ENCODE measurements around the gene PRDM13.
A peak's percentile ranks its signal among the peaks of the same experiment; 100 is the strongest.
"Not testable (repeated sequence)": the region's sequence is repeated elsewhere in the genome, so short reads cannot be mapped to it uniquely, and the experiment has no call there.

Gene PRDM13

DNA sequence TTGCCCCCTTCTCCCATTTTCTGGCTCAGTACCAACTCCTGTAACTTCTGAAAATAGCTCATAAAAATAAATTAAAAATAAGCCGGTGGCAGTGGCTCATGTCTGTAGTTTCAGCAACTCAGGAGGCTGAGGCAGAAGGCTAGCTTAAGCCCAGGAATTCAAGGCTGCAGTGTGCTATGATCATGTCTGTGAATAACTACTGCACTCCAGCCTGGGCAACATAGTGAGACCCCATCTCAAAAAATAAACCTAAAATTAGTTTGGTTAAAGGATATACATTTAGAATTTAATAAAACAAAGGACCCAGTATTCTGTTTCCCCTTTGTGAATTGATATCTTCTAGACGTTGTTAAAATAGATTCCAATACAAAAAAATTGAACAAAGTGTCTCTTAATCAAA is 10.5 kb downstream of the PRDM13 start:
- peaks cover 96% of the 10 kb centered on the region for H3K27me3 ChIP-seq (ENCODE audit: insufficient read depth, insufficient read length)

DNA sequence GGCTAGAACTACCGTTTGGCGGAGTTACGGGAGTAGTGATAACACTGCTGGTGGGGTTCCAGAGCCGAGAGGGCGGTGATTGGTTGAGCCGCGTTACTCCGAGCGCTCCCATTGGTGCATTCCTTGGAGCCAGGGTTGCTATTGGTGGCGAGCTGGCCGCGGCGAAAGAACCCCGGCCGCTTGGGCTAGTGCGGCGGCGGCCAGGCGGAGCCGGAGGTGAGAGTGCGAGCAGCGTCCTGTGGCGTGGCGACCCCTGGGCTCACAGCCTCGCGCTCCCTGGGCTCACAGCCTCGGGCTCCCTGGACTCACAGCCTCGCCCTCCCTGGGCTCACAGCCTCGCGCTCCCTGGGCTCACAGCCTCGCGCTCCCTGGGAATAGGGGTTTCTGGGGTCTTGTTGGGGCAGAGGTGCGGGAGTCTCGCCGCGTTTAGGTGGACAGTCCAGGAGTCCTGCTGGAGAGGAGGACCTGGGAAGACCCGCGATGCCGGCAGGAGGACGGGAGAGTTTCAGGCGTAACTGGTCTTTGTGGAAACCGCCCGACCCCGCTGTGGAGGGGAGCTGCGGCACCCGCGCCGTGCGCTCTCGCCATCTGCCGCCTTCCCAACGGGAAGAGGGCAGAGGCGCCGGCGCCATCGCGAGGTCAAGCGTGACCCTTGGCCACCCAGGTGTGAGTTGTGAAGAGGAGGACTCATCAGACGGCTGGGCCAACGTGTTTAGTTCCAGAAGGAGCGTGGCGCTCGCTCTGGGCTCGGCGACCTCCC is 12.2 kb downstream of the PRDM13 start:
- no peak for TF ChIP-seq YY1 (IDR thresholded peaks at IDR 0.05; ENCODE audit: insufficient read depth, insufficient read length)
- peak; percentile 36 for TF ChIP-seq SUZ12 (IDR thresholded peaks at IDR 0.05; ENCODE audit: extremely low read depth, insufficient read depth, insufficient read length)
- no peak for TF ChIP-seq ZNF274 (IDR thresholded peaks at IDR 0.05; ENCODE audit: low read depth, low read length)
- Histone ChIP-seq H3K27me3 (ENCODE audit: insufficient read depth, insufficient read length) (peaks cover 81% of the 10 kb centered on the region), H3K36me3 (ENCODE audit: insufficient read depth, insufficient read length, low read length) (no peaks in the 10 kb centered on the region), H3K9me3 (ENCODE audit: insufficient read depth, low read length) (peaks cover 14% of the 10 kb centered on the region; the same call in 1 of the 2 replicates), H3K4me1 (ENCODE audit: insufficient read depth, insufficient read length) (no peaks in the 10 kb centered on the region), H3K4me3 (ENCODE audit: insufficient read length, low read depth) (peak overlapping the region; percentile 37), H3K9ac (ENCODE audit: insufficient read length, low read depth) (no peak overlapping the region)
- no peak for DNase-seq (ENCODE audit: low read depth, low spot score)

More for the DNA sequence above, 10.5 kb downstream of the PRDM13 start:
- TF ChIP-seq SUZ12 (IDR thresholded peaks at IDR 0.05; ENCODE audit: extremely low read depth, insufficient read depth, insufficient read length) (no peak), YY1 (IDR thresholded peaks at IDR 0.05; ENCODE audit: insufficient read depth, insufficient read length) (no peak)
- peaks cover 2% of the 10 kb centered on the region for H3K4me1 ChIP-seq (ENCODE audit: insufficient read depth, insufficient read length)
- DNase-seq (ENCODE audit: low read depth, low spot score), result no peak
- H3K36me3 ChIP-seq (ENCODE audit: insufficient read depth, insufficient read length, low read length), result no peaks in the 10 kb centered on the region
- H3K9ac ChIP-seq (ENCODE audit: insufficient read length, low read depth), result no peak overlapping the region
- no peak overlapping the region for H3K4me3 ChIP-seq (ENCODE audit: insufficient read length, low read depth)
- peaks cover 14% of the 10 kb centered on the region; the same call in 1 of the 2 replicates for H3K9me3 ChIP-seq (ENCODE audit: insufficient read depth, low read length)

DNA sequence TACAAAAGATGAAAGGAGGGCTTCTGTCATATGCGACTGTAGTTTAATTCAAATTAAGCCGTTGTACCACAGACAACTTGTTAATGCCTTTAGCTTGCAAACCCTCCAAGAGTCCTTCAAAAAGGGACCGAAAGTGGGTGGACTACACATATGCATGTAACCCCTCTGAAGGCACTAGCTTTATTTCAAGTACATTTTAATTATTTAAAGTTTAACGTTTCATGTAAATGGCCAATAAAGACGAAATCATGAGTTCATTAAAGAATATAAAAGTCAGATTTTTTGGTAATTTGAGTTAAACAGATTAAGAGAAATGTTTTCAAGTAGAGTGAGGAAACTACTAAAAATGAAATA is 12.8 kb downstream of the PRDM13 start:
- no peak for DNase-seq (ENCODE audit: low read depth, low spot score)
- TF ChIP-seq YY1 (IDR thresholded peaks at IDR 0.05; ENCODE audit: insufficient read depth, insufficient read length), result no peak
- no peak for TF ChIP-seq ZNF274 (IDR thresholded peaks at IDR 0.05; ENCODE audit: low read depth, low read length)
- no peak for TF ChIP-seq SUZ12 (IDR thresholded peaks at IDR 0.05; ENCODE audit: extremely low read depth, insufficient read depth, insufficient read length)
- Histone ChIP-seq H3K4me1 (ENCODE audit: insufficient read depth, insufficient read length) (no peaks in the 10 kb centered on the region), H3K4me3 (ENCODE audit: insufficient read length, low read depth) (peak overlapping the region; percentile 37), H3K9me3 (ENCODE audit: insufficient read depth, low read length) (peaks cover 14% of the 10 kb centered on the region; the same call in 1 of the 2 replicates), H3K36me3 (ENCODE audit: insufficient read depth, insufficient read length, low read length) (no peaks in the 10 kb centered on the region), H3K9ac (ENCODE audit: insufficient read length, low read depth) (no peak overlapping the region), H3K27me3 (ENCODE audit: insufficient read depth, insufficient read length) (peaks cover 76% of the 10 kb centered on the region)

DNA sequence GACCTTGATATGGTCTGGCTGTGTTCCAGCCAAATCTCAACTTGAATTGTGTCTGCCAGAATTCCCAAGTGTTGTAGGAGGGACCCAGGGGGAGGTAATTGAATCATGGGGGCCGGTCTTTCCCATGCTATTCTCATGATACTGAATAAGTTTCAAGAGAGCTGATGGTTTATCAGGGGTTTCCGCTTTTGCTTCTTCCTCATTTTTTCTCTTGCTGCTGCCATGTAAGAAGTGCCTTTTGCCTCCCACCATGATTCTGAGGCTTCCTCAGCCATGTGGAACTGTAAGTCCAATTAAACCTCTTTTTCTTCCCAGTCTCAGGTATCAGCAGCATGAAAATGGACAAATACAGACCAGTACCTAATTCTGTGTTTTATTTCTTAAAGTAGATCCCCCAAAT is 15.4 kb downstream of the PRDM13 start:
- not testable (repeated sequence) for H3K4me1 ChIP-seq (ENCODE audit: insufficient read depth, insufficient read length); H3K36me3 ChIP-seq (ENCODE audit: insufficient read depth, insufficient read length, low read length); H3K9ac ChIP-seq (ENCODE audit: insufficient read length, low read depth); H3K4me3 ChIP-seq (ENCODE audit: insufficient read length, low read depth); DNase-seq (ENCODE audit: low read depth, low spot score)
- H3K9me3 ChIP-seq (ENCODE audit: insufficient read depth, low read length), result peaks cover 14% of the 10 kb centered on the region; the same call in 1 of the 2 replicates
- peaks cover 49% of the 10 kb centered on the region for H3K27me3 ChIP-seq (ENCODE audit: insufficient read depth, insufficient read length)

DNA sequence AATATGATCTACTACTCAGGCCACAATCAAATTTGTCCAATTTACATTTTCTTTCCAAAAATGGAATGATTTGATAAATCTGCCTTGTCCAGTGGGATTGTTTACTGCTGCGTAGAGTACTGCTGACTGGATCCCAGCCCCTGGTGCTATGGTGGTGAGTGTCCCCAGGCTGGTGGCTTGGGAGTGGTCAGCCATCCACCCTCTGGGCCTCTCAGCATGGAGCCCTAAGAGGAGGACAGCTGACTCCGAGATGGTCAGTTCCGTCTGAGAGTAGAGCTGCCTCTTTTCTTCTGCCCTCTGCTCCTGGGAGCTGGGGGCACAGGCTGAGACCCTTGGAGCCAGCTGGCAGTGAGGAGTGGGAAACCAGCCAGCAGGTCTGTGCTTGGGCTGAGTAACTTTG is 22.7 kb downstream of the PRDM13 start:
- no peak for DNase-seq (ENCODE audit: low read depth, low spot score)
- H3K9me3 ChIP-seq (ENCODE audit: insufficient read depth, low read length), result no peaks in the 10 kb centered on the region
- TF ChIP-seq ZNF274 (IDR thresholded peaks at IDR 0.05; ENCODE audit: low read depth, low read length) (no peak), YY1 (IDR thresholded peaks at IDR 0.05; ENCODE audit: insufficient read depth, insufficient read length) (no peak), SUZ12 (IDR thresholded peaks at IDR 0.05; ENCODE audit: extremely low read depth, insufficient read depth, insufficient read length) (no peak)
- H3K9ac ChIP-seq (ENCODE audit: insufficient read length, low read depth), result no peak overlapping the region
- no peaks in the 10 kb centered on the region for H3K36me3 ChIP-seq (ENCODE audit: insufficient read depth, insufficient read length, low read length)
- H3K4me3 ChIP-seq (ENCODE audit: insufficient read length, low read depth), result no peak overlapping the region
- H3K4me1 ChIP-seq (ENCODE audit: insufficient read depth, insufficient read length), result no peaks in the 10 kb centered on the region
- no peaks in the 10 kb centered on the region for H3K27me3 ChIP-seq (ENCODE audit: insufficient read depth, insufficient read length)

DNA sequence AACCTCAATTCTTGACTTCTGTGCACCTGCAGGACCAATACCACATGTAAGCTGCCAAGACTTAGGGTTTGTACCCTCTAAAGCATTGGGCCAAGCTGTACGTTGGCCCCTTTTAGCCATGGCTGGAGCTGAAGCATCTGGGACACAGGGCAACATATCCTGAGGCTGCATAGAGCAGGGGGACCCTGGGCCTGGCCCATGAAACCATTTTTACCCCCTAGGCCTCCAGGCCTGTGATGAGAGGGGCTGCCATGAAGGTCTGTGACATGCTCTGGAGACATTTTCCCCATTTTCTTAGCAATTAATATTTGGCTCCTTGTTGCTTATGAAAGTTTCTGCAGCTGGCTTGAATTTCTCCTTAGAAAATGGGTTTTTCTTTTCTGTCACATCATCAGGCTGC is 31.0 kb downstream of the PRDM13 start:
- H3K9me3 ChIP-seq (ENCODE audit: insufficient read depth, low read length), result no peaks in the 10 kb centered on the region

DNA sequence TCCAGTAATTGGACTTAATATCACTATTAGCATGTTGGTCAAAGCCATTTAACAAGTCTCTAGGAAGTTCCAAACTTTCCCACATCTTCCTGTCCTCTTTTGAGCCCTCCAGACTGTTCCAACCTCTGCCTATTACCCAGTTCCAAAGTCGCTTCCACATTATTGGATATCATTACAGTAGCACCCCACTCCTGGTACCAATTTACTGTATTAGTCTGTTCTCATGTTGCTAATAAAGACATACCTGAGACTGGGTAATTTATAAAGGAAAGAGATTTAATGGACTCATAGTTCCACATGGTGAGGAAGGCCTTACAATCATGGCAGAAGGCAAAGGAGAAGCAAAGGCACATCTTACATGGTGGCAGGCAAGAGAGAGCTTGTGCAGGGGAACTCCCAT is 31.7 kb downstream of the PRDM13 start:
- not testable (repeated sequence) for H3K9me3 ChIP-seq (ENCODE audit: insufficient read depth, low read length); H3K4me3 ChIP-seq (ENCODE audit: insufficient read length, low read depth); H3K36me3 ChIP-seq (ENCODE audit: insufficient read depth, insufficient read length, low read length); H3K27me3 ChIP-seq (ENCODE audit: insufficient read depth, insufficient read length); H3K4me1 ChIP-seq (ENCODE audit: insufficient read depth, insufficient read length); H3K9ac ChIP-seq (ENCODE audit: insufficient read length, low read depth); DNase-seq (ENCODE audit: low read depth, low spot score)

More for the DNA sequence above, 31.0 kb downstream of the PRDM13 start:
- no peak overlapping the region for H3K9ac ChIP-seq (ENCODE audit: insufficient read length, low read depth)
- no peaks in the 10 kb centered on the region for H3K4me1 ChIP-seq (ENCODE audit: insufficient read depth, insufficient read length)
- H3K36me3 ChIP-seq (ENCODE audit: insufficient read depth, insufficient read length, low read length), result no peaks in the 10 kb centered on the region
- no peak overlapping the region for H3K4me3 ChIP-seq (ENCODE audit: insufficient read length, low read depth)
- TF ChIP-seq ZNF274 (IDR thresholded peaks at IDR 0.05; ENCODE audit: low read depth, low read length) (no peak), YY1 (IDR thresholded peaks at IDR 0.05; ENCODE audit: insufficient read depth, insufficient read length) (no peak), SUZ12 (IDR thresholded peaks at IDR 0.05; ENCODE audit: extremely low read depth, insufficient read depth, insufficient read length) (no peak)
- DNase-seq (ENCODE audit: low read depth, low spot score), result no peak
- H3K27me3 ChIP-seq (ENCODE audit: insufficient read depth, insufficient read length), result no peaks in the 10 kb centered on the region

DNA sequence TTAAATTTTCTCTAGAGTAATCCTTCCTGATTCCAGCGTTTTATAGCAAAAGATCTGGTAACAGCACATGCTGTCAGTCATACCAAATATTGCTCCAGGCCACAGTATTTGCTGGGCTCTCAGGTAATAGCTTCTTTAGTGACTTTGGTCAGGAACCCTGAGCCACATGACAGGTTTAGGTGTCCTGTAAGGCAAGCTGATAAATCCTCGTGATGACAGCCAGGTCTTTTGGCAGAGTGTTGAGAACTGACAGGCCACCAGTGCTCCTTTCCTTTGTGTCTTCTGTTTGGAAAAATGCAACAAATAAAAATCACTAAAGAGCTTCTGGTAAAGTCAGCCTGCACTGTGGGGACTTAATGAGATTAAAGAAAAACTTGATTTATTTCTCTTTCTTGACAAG is 34.6 kb downstream of the PRDM13 start:
- no peak overlapping the region for H3K9ac ChIP-seq (ENCODE audit: insufficient read length, low read depth)
- no peaks in the 10 kb centered on the region for H3K4me1 ChIP-seq (ENCODE audit: insufficient read depth, insufficient read length)
- TF ChIP-seq SUZ12 (IDR thresholded peaks at IDR 0.05; ENCODE audit: extremely low read depth, insufficient read depth, insufficient read length) (no peak), ZNF274 (IDR thresholded peaks at IDR 0.05; ENCODE audit: low read depth, low read length) (no peak), YY1 (IDR thresholded peaks at IDR 0.05; ENCODE audit: insufficient read depth, insufficient read length) (no peak)
- no peaks in the 10 kb centered on the region for H3K9me3 ChIP-seq (ENCODE audit: insufficient read depth, low read length)
- H3K27me3 ChIP-seq (ENCODE audit: insufficient read depth, insufficient read length), result no peaks in the 10 kb centered on the region
- no peaks in the 10 kb centered on the region for H3K36me3 ChIP-seq (ENCODE audit: insufficient read depth, insufficient read length, low read length)
- no peak overlapping the region for H3K4me3 ChIP-seq (ENCODE audit: insufficient read length, low read depth)
- DNase-seq (ENCODE audit: low read depth, low spot score), result no peak

Measured in NT2/D1 (cell line).